HG03175 (cell line): ENCODE measurements around the gene KRTAP12-4.
"Not testable (repeated sequence)": the region's sequence is repeated elsewhere in the genome, so short reads cannot be mapped to it uniquely, and the experiment has no call there.

ENCODE experiments used
- ATAC-seq: cut with Tn5 transposase; IDR thresholded peaks from one replicate; pipeline ENCODE4 v1.9.1; 2021; ENCODE audit warnings: mild to moderate bottlenecking, moderate library complexity; ENCODE audit not compliant: unreplicated experiment

KRTAP12-4 gene

GRCh38 chr21:44657635-44658540 lies 3.4 kb upstream of the KRTAP12-4 start, which contains the start of gene KRTAP12-3:
KRTAP12-3 (plus strand) TSS chr21:44657932; CDS start chr21:44657980, 48 bp downstream.
- no peak for ATAC-seq

GRCh38 chr21:44656868-44657267 lies 2.4 kb upstream of the KRTAP12-4 start:
- ATAC-seq: no peak

DNA sequence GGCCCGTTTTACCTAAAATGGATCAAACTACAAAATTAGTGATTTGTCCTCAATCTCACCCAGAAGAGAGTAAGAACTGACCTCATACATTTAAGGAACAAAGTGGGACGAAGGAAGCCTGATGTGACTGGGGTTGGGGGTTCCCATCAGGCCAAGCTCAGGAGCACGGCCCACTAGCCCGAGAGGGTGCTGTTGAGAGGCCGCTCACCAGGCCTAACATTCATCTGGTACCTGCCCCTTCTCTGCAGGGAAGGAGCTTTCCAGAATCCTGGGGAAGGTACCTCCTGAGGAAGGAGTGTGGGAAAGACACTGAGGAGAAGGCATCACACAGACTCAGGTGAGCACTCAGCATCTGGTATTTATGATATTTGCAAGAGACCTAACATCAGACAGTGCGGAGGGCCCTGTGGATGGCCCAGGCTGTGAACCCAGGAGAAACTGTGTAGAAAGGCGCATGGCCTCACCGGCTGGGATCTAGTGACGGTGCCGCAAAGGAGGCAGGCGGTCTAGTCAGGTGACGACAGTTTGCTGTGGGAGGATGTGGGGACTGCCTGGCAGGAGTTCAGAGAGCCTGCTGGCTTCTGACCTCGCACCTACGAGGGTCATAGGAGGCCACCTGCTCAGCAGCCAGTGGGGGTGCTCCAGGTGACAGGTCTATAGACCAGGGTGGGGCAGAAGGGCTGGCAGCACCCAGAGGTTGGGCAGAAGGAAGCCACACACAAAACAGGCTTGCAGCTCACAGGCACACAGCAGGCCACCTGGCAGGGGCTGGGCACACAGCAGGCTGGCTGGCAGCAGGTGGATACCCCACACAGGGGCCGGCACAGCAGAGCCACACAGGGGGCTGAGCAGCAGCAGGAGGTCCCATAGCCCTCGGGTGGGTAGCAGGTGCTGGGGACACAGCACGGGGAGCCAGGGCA lies 543 bp downstream of the KRTAP12-4 start:
- ATAC-seq: no peak

DNA sequence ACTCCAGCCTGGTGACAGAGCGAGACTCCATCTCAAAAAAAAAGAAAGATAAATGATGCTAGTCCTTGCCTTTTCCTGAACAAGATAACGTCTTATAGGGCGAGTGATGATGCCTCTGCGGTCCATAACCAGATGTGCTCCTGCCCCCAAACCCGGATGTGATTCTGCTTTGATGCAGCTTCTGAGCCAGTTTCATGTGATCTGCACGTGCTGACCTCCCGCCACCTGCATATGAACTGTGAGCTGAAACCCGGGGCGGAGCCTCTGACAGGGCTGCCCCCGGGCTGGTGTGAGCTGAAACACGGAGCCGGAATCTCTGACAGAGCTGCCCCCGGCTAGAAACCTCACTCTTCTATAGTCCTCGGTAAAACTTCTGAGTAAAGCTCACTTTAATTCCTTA lies 1.3 kb downstream of the KRTAP12-4 start:
- ATAC-seq: no peak

DNA sequence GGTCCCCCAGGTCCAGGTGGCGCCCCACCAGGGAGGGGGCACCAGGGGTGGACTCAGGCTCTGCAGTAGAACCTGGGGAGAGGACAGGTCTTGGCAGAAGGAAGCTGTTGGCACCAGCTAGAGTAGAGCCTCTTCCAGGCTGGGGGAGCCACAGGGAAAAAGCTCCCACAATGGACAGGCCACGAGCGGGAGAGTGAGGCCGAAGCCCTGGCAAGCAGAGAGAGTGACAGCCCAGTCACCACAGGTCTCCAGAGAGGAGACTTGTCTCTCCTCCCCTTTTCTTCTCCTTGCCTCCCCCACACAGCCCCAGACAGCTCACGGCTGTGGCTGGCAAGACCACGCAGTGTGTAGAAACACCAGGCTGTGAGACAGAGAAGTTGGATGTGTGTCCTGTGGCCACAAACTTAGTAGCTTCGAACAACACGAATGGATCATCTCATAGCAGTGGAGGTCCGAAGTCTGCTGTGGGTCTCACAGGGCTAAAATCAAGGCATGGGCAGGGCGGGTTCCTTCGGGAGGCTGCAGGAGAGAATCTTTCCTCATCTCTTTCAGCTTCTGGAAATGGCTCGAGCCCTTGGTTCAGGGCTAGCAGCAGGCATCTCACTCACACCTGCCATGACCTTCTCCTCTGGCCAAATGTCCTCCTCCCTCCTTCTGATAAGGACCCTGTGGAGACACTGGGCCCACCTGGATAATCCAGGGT lies 3.3 kb downstream of the KRTAP12-4 start:
- ATAC-seq: no peak

DNA sequence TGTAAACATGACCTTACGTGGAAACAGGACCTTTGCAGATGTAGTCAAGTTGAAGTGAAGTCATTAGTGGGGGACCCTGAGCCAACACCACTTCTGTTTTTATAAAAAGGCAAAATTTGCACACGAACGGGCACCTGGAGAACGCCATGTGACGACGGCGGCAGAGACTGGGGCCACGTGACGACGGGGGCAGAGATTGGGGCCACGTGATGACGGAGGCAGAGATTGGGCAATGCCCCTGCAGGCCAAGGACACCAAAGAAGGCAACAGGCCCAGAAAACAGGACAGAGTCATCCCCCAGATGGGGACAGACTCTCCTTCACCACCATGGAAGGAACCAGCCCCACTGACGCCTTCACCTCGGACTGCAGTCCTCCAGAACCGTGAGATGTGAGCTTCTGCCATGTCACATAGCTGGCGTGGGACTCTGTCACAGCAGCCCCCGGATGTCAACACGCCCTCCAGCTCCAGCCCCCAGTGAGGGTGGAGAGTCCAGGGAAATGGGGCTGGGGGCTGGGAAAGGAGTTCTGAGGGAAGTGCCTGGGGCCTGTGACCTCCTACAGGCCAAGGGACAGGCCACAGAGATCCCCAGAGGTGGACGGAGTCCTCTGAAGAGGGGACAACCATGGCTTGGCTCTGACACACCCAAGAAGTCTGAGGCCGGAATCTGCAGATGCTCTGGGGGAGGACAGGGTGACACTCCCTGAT lies 4.0 kb downstream of the KRTAP12-4 start:
- no peak for ATAC-seq

DNA sequence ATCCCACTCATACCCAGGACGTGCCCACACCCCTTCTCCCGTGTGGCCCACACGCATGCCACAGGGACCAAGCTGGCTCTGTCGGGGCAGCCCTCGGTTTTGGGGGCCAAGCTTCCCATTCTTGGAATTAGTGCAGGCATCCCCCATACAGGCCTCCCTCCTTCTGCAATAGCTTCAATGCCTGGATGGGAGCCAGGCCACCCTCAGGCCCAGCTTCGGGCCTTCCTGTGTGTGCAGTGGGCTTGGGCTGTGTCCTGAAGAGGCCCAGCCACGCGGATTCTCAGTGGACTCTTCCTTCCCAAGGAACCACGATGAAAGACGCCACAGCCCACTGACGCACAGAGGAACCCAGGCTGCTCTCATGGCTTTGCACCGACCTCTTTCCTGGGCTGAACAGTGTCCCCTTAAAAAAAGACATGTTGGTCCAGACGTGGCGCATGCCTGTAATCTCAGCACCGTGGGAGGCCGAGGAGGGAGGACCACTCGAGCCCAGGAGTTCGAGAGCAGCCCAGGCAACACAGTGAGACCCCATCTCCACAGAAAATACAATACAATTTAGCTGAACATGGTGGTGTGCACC lies 4.8 kb downstream of the KRTAP12-4 start:
- ATAC-seq: no peak

GRCh38 chr21:44648557-44649311 lies 5.7 kb downstream of the KRTAP12-4 start:
- no peak for ATAC-seq

GRCh38 chr21:44647222-44647552 lies 7.3 kb downstream of the KRTAP12-4 start:
- no peak for ATAC-seq

DNA sequence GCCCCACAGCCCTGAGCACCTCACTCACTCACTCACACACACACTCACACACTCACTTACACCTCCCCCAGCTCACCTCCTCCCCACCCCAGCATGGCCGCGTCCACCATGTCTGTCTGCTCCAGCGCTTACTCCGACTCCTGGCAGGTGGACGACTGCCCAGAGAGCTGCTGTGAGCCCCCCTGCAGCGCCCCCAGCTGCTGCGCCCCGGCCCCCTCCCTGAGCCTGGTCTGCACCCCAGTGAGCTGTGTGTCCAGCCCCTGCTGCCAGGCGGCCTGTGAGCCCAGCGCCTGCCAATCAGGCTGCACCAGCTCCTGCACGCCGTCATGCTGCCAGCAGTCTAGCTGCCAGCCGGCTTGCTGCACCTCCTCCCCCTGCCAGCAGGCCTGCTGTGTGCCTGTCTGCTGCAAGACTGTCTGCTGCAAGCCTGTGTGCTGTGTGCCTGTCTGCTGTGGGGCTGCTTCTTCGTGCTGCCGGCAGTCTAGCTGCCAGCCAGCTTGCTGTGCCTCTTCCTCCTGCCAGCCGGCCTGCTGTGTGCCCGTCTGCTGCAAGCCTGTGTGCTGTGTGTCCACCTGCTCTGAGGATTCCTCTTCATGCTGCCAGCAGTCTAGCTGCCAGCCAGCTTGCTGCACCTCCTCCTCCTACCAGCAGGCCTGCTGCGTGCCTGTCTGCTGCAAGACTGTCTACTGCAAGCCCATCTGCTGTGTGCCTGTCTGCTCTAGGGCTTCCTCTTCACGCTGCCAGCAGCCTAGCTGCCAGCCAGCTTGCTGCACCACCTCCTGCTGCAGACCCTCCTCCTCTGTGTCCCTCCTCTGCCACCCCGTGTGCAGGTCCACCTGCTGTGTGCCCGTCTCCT lies 7.9 kb downstream of the KRTAP12-4 start, which contains the start of gene KRTAP10-11:
TSS of gene KRTAP10-11 (plus strand) at position 49 of the 856 bp plus-strand sequence. CDS start at position 94, 45 bp downstream.
- not testable (repeated sequence) for ATAC-seq

DNA sequence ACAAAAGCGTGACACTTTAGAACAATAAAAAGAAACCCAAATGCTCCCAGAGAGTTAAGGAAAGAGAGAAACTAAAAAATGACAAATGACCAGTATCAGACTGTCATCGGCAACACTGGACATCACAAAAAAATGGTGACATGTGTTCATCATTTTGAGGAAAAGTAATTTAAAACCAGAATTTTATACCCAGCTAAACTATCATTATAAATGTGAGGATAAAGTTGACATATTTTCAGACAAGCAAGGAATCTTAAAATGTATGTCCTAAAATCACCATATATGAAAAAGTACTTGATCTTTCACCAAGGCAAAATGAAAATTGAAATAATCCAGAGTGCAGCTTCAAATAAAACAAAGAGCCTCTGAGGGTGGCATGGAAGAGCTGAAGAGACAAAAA lies 9.6 kb downstream of the KRTAP12-4 start:
- ATAC-seq: no peak

DNA sequence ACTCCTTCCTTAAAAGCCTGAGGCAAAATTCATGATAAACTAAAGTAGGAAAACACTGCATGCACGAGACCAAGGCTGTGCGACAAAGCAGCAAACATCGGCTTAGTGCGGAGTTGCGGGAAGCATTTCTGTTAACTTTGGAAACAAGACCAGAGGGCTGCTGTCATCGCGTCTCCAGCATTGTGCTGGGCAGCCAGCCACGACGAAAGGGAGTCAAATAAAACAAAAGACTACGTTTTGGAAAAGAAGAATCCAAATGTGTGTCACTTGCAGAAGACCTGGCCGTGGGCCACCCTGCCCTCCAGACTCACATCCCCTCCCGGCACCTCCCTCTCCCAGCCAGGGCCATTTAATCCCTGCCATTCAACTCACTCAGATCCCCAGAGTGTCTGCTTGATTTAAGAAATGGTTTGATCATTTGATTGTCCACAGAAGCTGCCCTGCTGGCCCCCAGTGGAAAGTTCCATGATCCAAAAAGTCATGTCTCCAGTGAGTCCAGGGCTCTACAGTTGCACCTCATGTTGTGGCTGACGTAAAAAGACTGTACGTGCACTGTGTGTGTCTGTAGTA lies 10.6 kb downstream of the KRTAP12-4 start:
- no peak for ATAC-seq

DNA sequence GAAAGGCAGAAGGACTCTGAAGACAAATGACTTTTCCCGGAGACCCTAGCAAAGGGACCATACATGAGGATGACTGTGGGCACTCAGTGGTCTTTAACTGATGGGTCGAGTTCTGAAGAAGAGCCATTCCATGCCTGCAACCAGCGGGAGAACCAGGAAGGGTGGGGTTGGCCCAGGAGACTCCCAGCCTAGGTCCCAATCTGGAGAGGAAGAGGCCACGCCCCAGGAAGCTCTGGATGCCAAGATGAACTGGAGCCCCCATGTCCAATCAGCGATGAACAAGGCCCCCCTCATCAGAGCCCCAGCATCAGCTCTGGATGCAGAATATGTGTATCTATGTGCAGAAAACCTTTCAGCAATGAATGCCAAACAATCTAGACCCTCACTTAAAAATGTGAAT lies 13.7 kb downstream of the KRTAP12-4 start:
- ATAC-seq: no peak

GRCh38 chr21:44639331-44639655 lies 15.2 kb downstream of the KRTAP12-4 start:
- no peak for ATAC-seq

GRCh38 chr21:44638506-44639330 lies 15.7 kb downstream of the KRTAP12-4 start:
- ATAC-seq: not testable (repeated sequence)

DNA sequence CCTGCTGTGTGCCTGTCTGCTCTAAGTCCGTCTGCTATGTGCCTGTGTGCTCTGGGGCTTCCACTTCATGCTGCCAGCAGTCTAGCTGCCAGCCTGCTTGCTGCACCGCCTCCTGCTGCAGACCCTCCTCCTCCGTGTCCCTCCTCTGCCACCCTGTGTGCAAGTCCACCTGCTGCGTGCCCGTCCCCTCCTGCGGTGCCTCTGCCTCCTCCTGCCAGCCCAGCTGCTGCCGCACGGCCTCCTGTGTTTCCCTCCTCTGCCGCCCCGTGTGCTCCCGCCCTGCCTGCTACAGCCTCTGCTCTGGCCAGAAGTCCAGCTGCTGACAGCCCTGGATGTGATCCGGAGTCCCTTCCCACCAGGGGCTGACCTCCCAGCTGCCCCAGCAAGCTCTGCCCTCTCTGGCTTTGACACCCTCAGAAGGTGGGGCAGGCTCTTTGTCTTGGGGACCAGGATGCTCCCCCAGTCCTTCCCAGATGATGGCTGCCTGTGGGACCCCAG lies 16.6 kb downstream of the KRTAP12-4 start:
- not testable (repeated sequence) for ATAC-seq
